Activated B cell treated with CpG ODN at 0.5 μM for 24 hours (primary cell): ENCODE data around the gene SF3A1. TPM values are rescaled to one million over a fixed set of nuclear protein-coding genes. Genes with fewer than 3 reads are reported as not detected.

ENCODE experiments used
- ATAC-seq: fragments of 200-7000 bp; cut with Tn5 transposase; one replicate; pipeline ENCODE4 v1.10.0; 2021; ENCODE audit warnings: low read depth, mild to moderate bottlenecking, moderate library complexity
- CTCF ChIA-PET: fragments of 350-600 bp; sonication (Branson Sonifier 250); formaldehyde crosslinking; loops from one replicate; lab custom pipeline; 2021; ENCODE audit warnings: antibody characterized with exemption; lab: Charles Lee
- POLR2A ChIA-PET: fragments of 350-600 bp; sonication (Branson Sonifier 250); formaldehyde crosslinking; loops from one replicate; lab custom pipeline; 2021; ENCODE audit warnings: antibody characterized with exemption; lab: Charles Lee
- DNase-seq: peaks from one replicate; pipeline ENCODE4 v3.0.0; 2022
- H3K27ac Mint-ChIP-seq: one replicate; pipeline ENCODE4 v1.8.0; 2020; ENCODE audit warnings: mixed read lengths
- H3K27me3 Mint-ChIP-seq: one replicate; pipeline ENCODE4 v1.8.0; 2021; ENCODE audit warnings: mixed read lengths
- H3K36me3 Mint-ChIP-seq: one replicate; pipeline ENCODE4 v1.8.0; 2021; ENCODE audit warnings: low read depth, mixed read lengths
- H3K4me1 Mint-ChIP-seq: one replicate; pipeline ENCODE4 v1.8.0; 2021; ENCODE audit warnings: mixed read lengths
- H3K4me3 Mint-ChIP-seq: one replicate; pipeline ENCODE4 v1.8.0; 2020; ENCODE audit warnings: mild to moderate bottlenecking, mixed read lengths
- H3K9me3 Mint-ChIP-seq: one replicate; pipeline ENCODE4 v1.8.0; 2020; ENCODE audit warnings: mixed read lengths
- intact Hi-C: fragments of 100-400 bp; cut with micrococcal nuclease; formaldehyde crosslinking; loops from one replicate; pipeline ENCODE4 v1.15.1; 2024
- total RNA-seq: library from RNA; stranded (reverse); gene quantifications from 2 replicates; pipeline ENCODE4 v1.2.3, GENCODE V29; 2022
- TF ChIP-seq, protein P1 (sequence below): fragments of 200-600 bp; IDR thresholded peaks from one replicate; pipeline ENCODE4 v1.8.0; 2022; ENCODE audit warnings: antibody characterized with exemption, mild to moderate bottlenecking

SF3A1 gene
- total RNA-seq, 1 donor from 2014 or later = 263 TPM

DNA sequence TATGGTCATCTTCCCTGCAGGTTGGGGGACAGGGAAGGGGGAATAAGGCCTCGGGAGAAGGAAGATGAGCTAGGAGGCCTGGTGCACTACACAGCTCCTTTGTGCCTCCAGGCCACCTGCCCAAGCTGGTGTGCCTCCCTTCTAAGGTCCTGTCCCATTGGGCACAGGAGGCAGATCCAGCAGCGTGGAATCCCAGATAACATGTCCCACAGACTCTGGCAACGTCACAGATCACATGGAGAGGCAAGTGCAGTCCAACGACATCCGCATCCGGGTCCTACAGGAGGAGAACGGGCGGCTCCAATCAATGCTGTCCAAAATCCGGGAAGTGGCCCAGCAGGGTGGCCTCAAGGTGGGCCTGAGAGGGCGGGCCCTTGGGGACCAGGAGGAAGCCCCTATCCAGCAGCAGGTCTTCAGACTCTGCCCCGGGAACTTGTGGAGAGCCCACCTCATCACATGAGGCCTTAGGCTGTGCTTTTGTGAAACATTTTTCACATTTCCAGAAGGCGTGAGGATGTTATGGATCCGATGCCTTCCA, 18.7 kb upstream of the SF3A1 start:
- peaks cover 3% of the 10 kb centered on the region for H3K4me1 Mint-ChIP-seq
- H3K36me3 Mint-ChIP-seq = no peaks in the 10 kb centered on the region
- H3K27ac Mint-ChIP-seq = no peak overlapping the region
- no peaks in the 10 kb centered on the region for H3K27me3 Mint-ChIP-seq
- ChIA-PET POLR2A (no interaction called here), CTCF (no interaction called here)
- intact Hi-C loops = no loop called here
- H3K9me3 Mint-ChIP-seq = no peaks in the 10 kb centered on the region
- DNase-seq (no peak), ATAC-seq (no peak)
- TF ChIP-seq, protein P1, sequence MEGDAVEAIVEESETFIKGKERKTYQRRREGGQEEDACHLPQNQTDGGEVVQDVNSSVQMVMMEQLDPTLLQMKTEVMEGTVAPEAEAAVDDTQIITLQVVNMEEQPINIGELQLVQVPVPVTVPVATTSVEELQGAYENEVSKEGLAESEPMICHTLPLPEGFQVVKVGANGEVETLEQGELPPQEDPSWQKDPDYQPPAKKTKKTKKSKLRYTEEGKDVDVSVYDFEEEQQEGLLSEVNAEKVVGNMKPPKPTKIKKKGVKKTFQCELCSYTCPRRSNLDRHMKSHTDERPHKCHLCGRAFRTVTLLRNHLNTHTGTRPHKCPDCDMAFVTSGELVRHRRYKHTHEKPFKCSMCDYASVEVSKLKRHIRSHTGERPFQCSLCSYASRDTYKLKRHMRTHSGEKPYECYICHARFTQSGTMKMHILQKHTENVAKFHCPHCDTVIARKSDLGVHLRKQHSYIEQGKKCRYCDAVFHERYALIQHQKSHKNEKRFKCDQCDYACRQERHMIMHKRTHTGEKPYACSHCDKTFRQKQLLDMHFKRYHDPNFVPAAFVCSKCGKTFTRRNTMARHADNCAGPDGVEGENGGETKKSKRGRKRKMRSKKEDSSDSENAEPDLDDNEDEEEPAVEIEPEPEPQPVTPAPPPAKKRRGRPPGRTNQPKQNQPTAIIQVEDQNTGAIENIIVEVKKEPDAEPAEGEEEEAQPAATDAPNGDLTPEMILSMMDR = no peak
- no peak overlapping the region for H3K4me3 Mint-ChIP-seq

DNA sequence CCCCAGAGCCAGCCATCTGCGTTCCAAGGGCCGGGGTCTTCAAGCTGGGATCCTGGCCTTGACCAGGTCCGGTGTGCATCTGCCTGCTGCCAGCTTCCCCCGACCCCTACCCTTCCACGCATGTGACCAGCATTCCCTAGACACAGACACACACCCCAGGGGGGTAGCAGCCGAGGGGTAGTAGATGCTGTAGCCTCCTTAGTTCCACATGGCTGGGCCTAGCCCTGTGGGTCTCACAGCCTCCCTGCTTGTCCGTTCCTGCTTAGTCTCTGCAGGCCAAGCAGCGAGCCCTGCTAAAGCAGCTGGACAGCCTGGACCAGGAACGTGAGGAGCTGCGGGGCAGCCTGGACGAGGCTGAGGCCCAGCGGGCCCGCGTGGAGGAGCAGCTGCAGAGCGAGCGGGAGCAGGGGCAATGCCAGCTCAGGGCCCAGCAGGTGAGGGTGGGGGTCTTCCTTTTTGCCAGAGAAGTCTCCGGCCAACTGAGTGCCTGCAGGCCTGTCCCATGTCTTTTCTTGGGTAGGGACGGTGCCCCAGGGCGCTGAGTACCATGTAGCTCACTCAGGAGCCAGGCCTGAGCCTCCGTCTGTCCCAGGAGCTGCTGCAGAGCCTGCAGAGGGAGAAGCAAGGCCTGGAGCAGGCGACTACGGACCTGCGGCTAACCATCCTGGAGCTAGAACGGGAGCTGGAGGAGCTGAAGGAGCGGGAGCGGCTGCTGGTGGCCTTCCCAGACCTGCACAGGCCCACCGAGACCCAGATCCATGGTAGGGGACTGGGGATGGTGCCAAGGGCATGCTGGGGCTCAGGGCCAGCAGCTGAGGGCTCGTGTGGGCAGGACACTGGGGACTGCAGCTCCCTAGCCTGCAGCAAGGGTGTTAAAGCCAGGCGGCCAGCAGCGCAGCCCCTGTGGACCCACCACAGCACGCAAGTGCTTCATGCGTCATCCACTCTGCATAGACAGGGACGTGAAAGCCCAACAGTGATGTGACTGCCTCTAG, 16.9 kb upstream of the SF3A1 start:
- H3K4me3 Mint-ChIP-seq = no peak overlapping the region
- no peak overlapping the region for H3K27ac Mint-ChIP-seq
- no peak for ATAC-seq
- H3K9me3 Mint-ChIP-seq = no peaks in the 10 kb centered on the region
- CTCF ChIA-PET = no interaction called here
- intact Hi-C loops = no loop called here
- POLR2A ChIA-PET = no interaction called here
- H3K4me1 Mint-ChIP-seq = no peaks in the 10 kb centered on the region
- no peaks in the 10 kb centered on the region for H3K27me3 Mint-ChIP-seq
- no peak for DNase-seq
- TF ChIP-seq, protein P1 = no peak
- H3K36me3 Mint-ChIP-seq = peaks cover 1% of the 10 kb centered on the region

DNA sequence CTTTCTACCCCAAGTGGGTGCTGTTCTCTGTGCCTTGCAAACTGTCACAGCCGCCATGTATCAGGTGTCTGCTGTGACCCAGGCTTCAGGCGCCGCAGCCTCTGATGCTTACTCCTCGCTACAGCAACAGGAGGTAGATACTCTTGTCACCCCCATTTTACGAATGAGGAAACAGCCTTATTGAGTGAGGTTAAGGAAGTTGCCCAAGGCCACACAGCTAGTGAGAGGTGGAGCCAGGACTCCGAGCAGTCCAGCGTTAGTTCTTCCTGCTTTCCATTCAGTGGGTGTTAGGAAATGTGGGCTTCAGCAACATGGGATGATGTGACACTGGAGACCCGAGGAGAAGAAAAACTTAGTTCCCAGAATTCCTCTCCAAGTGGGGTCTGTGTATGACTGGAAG, 16.2 kb upstream of the SF3A1 start:
- no peaks in the 10 kb centered on the region for H3K9me3 Mint-ChIP-seq
- intact Hi-C loops = no loop called here
- no peaks in the 10 kb centered on the region for H3K4me1 Mint-ChIP-seq
- no peak for ATAC-seq
- H3K27me3 Mint-ChIP-seq = no peaks in the 10 kb centered on the region
- CTCF ChIA-PET = no interaction called here
- TF ChIP-seq, protein P1 = no peak
- H3K4me3 Mint-ChIP-seq = no peak overlapping the region
- POLR2A ChIA-PET = no interaction called here
- no peak for DNase-seq
- peaks cover 1% of the 10 kb centered on the region for H3K36me3 Mint-ChIP-seq
- H3K27ac Mint-ChIP-seq = no peak overlapping the region

DNA sequence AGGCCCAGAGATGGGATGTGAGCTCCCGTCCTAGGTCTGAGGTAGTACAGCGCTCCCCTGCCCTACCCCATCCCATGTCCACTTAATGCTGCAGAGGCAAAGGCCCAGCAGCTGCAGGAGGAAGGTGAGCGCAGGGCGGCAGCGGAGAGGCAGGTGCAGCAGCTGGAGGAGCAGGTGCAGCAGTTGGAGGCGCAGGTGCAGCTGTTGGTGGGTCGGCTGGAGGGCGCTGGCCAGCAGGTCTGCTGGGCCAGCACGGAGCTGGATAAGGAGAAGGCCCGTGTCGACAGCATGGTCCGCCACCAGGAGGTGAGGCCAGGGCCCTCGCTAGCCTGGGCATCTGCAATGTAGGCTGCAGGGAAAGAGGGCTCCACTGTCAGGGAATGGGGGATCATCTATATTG, 15.3 kb upstream of the SF3A1 start:
- ATAC-seq = no peak
- Mint-ChIP-seq H3K4me1 (no peaks in the 10 kb centered on the region), H3K27ac (no peak overlapping the region), H3K9me3 (no peaks in the 10 kb centered on the region), H3K27me3 (no peaks in the 10 kb centered on the region), H3K36me3 (peaks cover 1% of the 10 kb centered on the region), H3K4me3 (no peak overlapping the region)
- TF ChIP-seq, protein P1 = no peak
- intact Hi-C loops = no loop called here
- DNase-seq = no peak
- POLR2A ChIA-PET = no interaction called here
- CTCF ChIA-PET = interaction anchor here (1.1 kb wide), 1 partner anchor 84 kb away, joined by 3 read pairs; no protein-coding TSS in a partner anchor

DNA sequence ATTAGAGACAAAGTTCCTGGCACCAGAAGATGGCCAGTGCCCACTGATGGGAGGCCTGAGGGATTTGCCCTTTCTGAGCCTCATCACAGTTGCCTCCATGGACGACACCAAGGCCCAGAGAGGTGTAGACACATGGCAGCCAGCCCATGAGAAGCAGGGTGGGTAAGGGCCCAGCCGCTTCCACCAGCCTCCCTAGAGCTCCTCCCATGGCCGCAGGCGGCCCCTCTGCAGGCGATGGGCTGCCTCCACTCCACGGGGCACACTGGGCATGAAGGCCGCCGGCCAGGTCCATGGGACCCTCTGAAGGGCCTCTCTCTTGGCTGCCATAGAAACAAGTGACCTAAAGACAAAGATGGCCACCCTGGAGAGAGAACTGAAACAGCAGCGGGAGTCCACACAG, 14.6 kb upstream of the SF3A1 start:
- H3K36me3 Mint-ChIP-seq = peaks cover 1% of the 10 kb centered on the region
- no peak overlapping the region for H3K4me3 Mint-ChIP-seq
- no peaks in the 10 kb centered on the region for H3K4me1 Mint-ChIP-seq
- no peaks in the 10 kb centered on the region for H3K27me3 Mint-ChIP-seq
- ChIA-PET POLR2A (no interaction called here), CTCF (interaction anchor here (1.1 kb wide), 1 partner anchor 84 kb away, joined by 3 read pairs; no protein-coding TSS in a partner anchor)
- intact Hi-C loops = no loop called here
- no peak for DNase-seq
- H3K27ac Mint-ChIP-seq = no peak overlapping the region
- H3K9me3 Mint-ChIP-seq = no peaks in the 10 kb centered on the region
- TF ChIP-seq, protein P1 = no peak
- no peak for ATAC-seq
